Prostate gland (tissue), 2 donors: Measurements from ENCODE around the gene ALG13.

Experiments
- CTCF ChIP-seq, 4 experiments: fragments of 200-600 bp in 2 of 4; fragments of 450-650 bp in 2 of 4; sonication (generic) in 2 of 4; IDR thresholded peaks; 1 replicate in 3 of 4; 2 replicates in 1 of 4; pipeline ENCODE4 v1.5.1; 2016 to 2019; ENCODE audit warnings: antibody characterized with exemption in 4 of 4, mild to moderate bottlenecking in 2 of 4, moderate library complexity in 2 of 4
- POLR2AphosphoS5 ChIP-seq: sonication (generic); formaldehyde crosslinking; IDR thresholded peaks from one replicate; pipeline ENCODE4 v1.6.1; 2017; ENCODE audit warnings: antibody characterized with exemption

DNA sequence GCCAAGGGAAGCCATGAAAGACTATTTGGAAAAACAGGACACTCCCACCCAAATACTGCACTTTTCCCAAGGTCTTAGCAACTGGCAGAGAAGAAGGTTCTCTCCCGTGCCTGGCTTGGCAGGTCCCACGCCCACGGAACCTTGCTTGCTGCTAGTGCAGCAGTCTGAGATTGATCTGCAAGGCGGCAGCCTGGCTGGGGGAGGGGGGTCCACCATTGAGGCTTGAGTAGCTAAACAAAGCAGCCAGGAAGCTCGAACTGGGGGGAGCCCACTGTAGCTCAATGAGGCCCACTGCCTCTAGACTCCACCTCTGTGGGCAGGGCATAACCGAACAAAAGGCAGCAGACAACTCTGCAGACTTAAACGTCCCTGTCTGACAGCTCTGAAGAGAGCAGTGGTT lies 103.7 kb downstream of the ALG13 start:
- TF ChIP-seq CTCF (IDR thresholded peaks at IDR 0.05) (no peak), POLR2AphosphoS5 (no peak)
